Upper lobe of left lung (tissue), 4 donors: Measurements from ENCODE around the gene DSC2.

ENCODE experiments used
- CTCF ChIP-seq, 6 experiments: fragments of 450-650 bp in 4 of 6; fragments of 200-600 bp in 2 of 6; sonication (generic) in 2 of 6; IDR thresholded peaks; one replicate each; pipeline ENCODE4 v1.5.1; 2016 to 2019; ENCODE audit warnings: antibody characterized with exemption in 6 of 6
- EP300 ChIP-seq, 4 donors: sonication (generic); formaldehyde crosslinking; IDR thresholded peaks; one replicate each; pipeline ENCODE4 v1.5.1; 2017; ENCODE audit warnings: antibody characterized with exemption in 4 of 4, control low read depth in 2 of 4
- POLR2AphosphoS5 ChIP-seq, 2 donors: sonication (generic); formaldehyde crosslinking; IDR thresholded peaks; one replicate each; pipeline ENCODE4 v1.5.1; 2017; ENCODE audit warnings: antibody characterized with exemption in 2 of 2

- TF ChIP-seq CTCF (IDR thresholded peaks at IDR 0.05) (no peak), EP300 (IDR thresholded peaks at IDR 0.05) (no peak), POLR2AphosphoS5 (IDR thresholded peaks at IDR 0.05) (no peak)
These were observed 4.6 kb downstream of the DSC2 start for GRCh38 chr18:31097666-31098065.
